Measurements from ENCODE around the gene FREM1.

The FREM1 gene

DNA sequence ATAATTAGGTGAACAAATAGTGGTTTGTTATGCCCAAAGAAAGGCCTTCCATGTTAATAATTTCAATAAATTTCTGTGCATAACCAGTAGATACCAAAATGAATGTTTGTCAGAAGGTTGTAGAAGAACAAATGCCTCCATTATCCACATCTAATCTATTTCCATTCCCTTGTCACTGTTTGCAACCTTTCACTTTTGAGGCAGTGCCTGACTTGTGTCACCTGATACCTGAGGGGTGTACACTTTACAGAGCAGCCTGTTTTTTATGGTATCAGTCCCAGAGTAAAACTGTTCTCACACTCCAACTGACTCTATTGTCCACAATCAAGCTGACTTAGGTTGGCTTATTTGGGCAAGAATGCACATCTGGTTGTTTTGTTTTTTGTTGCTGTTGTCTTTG lies 40.1 kb downstream of the FREM1 start:
- H3K4me1 ChIP-seq (ENCODE audit: control insufficient read depth, insufficient read depth, low read length) = no peaks in the 10 kb centered on the region
- no peak overlapping the region for H3K4me3 ChIP-seq (ENCODE audit: low read length in 2 of 2)
- no peaks in the 10 kb centered on the region for H3K36me3 ChIP-seq (ENCODE audit: control insufficient read depth in 2 of 2, insufficient read depth in 2 of 2, low read length in 2 of 2)
- H3K27me3 ChIP-seq (ENCODE audit: control insufficient read depth in 1 of 2, insufficient read depth in 2 of 2, low read length in 2 of 2) = no peaks in the 10 kb centered on the region
- H3K27ac ChIP-seq (ENCODE audit: low read length) = no peak overlapping the region
- no peaks in the 10 kb centered on the region for H3K9me3 ChIP-seq (ENCODE audit: control insufficient read depth in 2 of 2, low read length in 2 of 2)
- H3K9ac ChIP-seq (ENCODE audit: low read length in 2 of 2) = no peak overlapping the region

GRCh38 chr9:14869671-14870070 lies 40.6 kb downstream of the FREM1 start:
- Histone ChIP-seq H3K9ac (ENCODE audit: low read length in 2 of 2) (no peak overlapping the region), H3K27ac (ENCODE audit: low read length) (no peak overlapping the region), H3K4me3 (ENCODE audit: low read length in 2 of 2) (no peak overlapping the region)

DNA sequence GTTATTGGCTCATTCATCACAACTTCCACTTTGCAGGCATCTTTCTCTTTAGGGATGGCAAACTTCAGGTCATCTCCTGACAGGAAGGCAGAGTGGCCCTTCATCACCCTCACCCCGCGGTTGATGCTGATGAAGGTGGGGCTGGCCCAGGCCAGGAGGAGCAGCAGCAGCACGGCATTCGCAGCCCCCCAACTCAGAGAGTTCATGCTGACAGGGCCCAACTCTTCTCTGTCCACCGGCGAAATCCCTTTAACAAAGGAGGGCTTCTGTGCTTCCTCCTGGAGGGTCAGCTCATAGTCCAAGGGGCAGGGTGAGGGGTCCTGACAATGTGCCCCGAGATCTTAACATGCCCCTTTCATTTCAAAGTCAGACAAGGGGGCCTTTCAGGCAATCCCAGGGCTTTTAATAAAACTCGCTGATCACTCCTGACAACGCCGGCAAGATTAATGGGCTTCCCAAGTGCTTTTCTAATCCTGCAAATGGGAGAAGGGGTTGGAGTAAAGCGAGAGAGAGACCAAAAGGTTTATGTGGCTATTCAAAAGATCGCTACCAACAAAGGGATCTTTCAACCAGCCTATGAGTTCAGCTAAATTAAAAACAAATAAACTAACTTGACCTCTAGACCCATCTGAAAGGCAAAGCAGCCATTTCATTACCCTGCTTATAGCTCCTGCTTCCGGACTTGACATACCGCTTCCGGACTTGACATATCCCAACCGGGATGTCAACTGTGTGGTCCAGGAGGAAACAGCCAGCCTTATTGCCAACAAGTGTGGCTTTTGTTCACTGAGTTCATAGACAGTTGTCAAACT lies 41.2 kb downstream of the FREM1 start:
- H3K9me3 ChIP-seq (ENCODE audit: control insufficient read depth in 2 of 2, low read length in 2 of 2) = no peaks in the 10 kb centered on the region
- H3K4me3 ChIP-seq (ENCODE audit: low read length in 2 of 2) = no peak overlapping the region
- no peaks in the 10 kb centered on the region for H3K36me3 ChIP-seq (ENCODE audit: control insufficient read depth in 2 of 2, insufficient read depth in 2 of 2, low read length in 2 of 2)
- H3K27ac ChIP-seq (ENCODE audit: low read length) = no peak overlapping the region
- H3K27me3 ChIP-seq (ENCODE audit: control insufficient read depth in 1 of 2, insufficient read depth in 2 of 2, low read length in 2 of 2) = no peaks in the 10 kb centered on the region
- H3K9ac ChIP-seq (ENCODE audit: low read length in 2 of 2) = no peak overlapping the region
- H3K4me1 ChIP-seq (ENCODE audit: control insufficient read depth, insufficient read depth, low read length) = no peaks in the 10 kb centered on the region

More at GRCh38 chr9:14869671-14870070, 40.6 kb downstream of the FREM1 start:
- no peaks in the 10 kb centered on the region for H3K27me3 ChIP-seq (ENCODE audit: control insufficient read depth in 1 of 2, insufficient read depth in 2 of 2, low read length in 2 of 2)
- H3K36me3 ChIP-seq (ENCODE audit: control insufficient read depth in 2 of 2, insufficient read depth in 2 of 2, low read length in 2 of 2) = no peaks in the 10 kb centered on the region
- H3K9me3 ChIP-seq (ENCODE audit: control insufficient read depth in 2 of 2, low read length in 2 of 2) = no peaks in the 10 kb centered on the region
- no peaks in the 10 kb centered on the region for H3K4me1 ChIP-seq (ENCODE audit: control insufficient read depth, insufficient read depth, low read length)

- no peak overlapping the region for H3K4me3 ChIP-seq (ENCODE audit: low read length in 2 of 2)
- no peaks in the 10 kb centered on the region for H3K36me3 ChIP-seq (ENCODE audit: control insufficient read depth in 2 of 2, insufficient read depth in 2 of 2, low read length in 2 of 2)
- H3K9ac ChIP-seq (ENCODE audit: low read length in 2 of 2) = no peak overlapping the region
- H3K27me3 ChIP-seq (ENCODE audit: control insufficient read depth in 1 of 2, insufficient read depth in 2 of 2, low read length in 2 of 2) = no peaks in the 10 kb centered on the region
- H3K4me1 ChIP-seq (ENCODE audit: control insufficient read depth, insufficient read depth, low read length) = no peaks in the 10 kb centered on the region
- H3K27ac ChIP-seq (ENCODE audit: low read length) = no peak overlapping the region
- H3K9me3 ChIP-seq (ENCODE audit: control insufficient read depth in 2 of 2, low read length in 2 of 2) = no peaks in the 10 kb centered on the region
These were observed 41.8 kb downstream of the FREM1 start for GRCh38 chr9:14868418-14868771.

DNA sequence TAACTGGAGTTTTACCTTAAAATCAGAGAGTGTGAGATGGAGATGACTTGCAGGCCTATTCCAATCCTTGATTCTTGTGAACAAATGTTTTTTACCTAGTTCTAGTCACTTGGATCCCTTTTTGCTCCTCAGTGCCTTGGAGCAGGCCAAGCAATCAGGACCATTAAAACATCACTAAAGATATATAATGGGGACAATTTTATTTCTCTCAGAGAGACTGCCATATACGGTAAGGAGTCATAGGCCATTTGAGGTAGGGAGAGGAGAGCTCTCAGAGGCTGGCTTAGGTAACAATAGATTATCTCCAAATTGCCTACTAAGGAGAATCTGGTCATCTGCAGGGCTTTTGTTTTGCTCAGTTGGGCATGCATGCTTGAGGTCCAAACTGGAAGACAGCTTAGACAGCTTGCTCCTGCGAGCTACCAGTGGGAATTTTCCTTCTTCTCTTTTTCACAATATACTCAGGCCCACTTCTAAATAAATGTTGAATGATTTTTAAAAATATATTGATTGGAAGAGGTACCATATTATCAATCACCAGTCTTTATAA lies 44.0 kb downstream of the FREM1 start:
- Histone ChIP-seq H3K27me3 (ENCODE audit: control insufficient read depth in 1 of 2, insufficient read depth in 2 of 2, low read length in 2 of 2) (no peaks in the 10 kb centered on the region), H3K27ac (ENCODE audit: low read length) (no peak overlapping the region), H3K9me3 (ENCODE audit: control insufficient read depth in 2 of 2, low read length in 2 of 2) (no peaks in the 10 kb centered on the region), H3K4me1 (ENCODE audit: control insufficient read depth, insufficient read depth, low read length) (no peaks in the 10 kb centered on the region), H3K4me3 (ENCODE audit: low read length in 2 of 2) (no peak overlapping the region), H3K36me3 (ENCODE audit: control insufficient read depth in 2 of 2, insufficient read depth in 2 of 2, low read length in 2 of 2) (no peaks in the 10 kb centered on the region), H3K9ac (ENCODE audit: low read length in 2 of 2) (no peak overlapping the region)

DNA sequence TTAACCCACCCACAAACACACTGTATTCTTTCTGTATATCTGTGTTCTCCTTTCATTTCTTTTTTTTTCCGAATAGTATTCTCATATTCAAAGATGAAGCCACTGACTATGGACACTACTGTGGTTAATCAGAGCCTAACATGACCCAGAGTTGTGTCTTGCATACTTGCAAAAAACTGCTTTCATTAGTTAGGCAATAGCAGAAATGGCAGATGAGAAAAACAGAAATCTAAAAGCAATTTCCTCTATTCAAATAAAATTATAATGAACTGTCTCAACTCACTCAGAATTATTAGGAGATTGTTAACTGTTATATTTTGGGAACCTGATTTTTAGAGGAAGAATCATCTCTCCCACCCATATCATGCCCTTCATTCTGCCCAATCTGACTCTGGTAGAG lies 45.9 kb downstream of the FREM1 start:
- no peak overlapping the region for H3K9ac ChIP-seq (ENCODE audit: low read length in 2 of 2)
- H3K36me3 ChIP-seq (ENCODE audit: control insufficient read depth in 2 of 2, insufficient read depth in 2 of 2, low read length in 2 of 2) = no peaks in the 10 kb centered on the region
- H3K27me3 ChIP-seq (ENCODE audit: control insufficient read depth in 1 of 2, insufficient read depth in 2 of 2, low read length in 2 of 2) = no peaks in the 10 kb centered on the region
- H3K9me3 ChIP-seq (ENCODE audit: control insufficient read depth in 2 of 2, low read length in 2 of 2) = no peaks in the 10 kb centered on the region
- H3K27ac ChIP-seq (ENCODE audit: low read length) = no peak overlapping the region
- no peak overlapping the region for H3K4me3 ChIP-seq (ENCODE audit: low read length in 2 of 2)
- H3K4me1 ChIP-seq (ENCODE audit: control insufficient read depth, insufficient read depth, low read length) = no peaks in the 10 kb centered on the region

GRCh38 chr9:14863402-14863801 lies 46.8 kb downstream of the FREM1 start:
- H3K27ac ChIP-seq (ENCODE audit: low read length) = no peak overlapping the region

DNA sequence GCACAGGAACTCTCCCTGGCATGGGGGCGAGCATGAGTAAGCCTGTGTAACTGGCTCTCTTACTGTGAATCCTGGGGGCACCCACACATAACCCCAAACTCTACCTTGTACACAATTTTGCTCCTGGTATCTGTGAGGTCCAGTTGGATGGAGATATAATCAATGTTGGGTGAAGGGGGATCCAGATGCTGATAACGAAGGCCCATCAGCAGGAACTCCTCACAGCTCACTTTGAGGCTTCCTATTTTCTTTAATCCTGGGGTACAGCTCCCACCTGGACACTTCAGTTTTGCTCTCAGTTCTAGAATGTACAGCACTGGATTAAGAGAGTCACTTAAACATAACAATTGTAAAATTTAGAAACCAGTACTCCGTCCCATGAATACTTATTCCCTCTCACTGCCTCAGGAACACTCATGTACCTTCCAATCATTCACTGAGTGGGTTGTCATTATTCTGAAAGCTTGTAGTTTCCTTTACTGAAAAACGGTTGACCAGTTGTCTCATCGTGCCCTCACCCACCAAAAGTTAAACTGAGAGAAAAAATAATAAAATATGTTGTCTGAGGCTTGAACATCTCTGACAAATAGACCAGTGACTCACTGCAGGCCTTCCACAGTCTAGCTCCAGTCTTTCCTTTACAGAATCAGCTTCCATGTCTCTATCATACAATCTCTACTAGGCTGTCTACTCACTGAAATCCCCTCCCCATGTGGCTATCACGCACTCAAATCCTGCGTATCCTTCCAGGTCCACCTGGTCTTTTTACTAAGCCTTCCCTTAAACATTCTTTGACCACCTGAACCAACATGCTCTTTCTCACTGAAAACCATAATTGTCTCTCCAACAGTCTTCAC lies 52.6 kb downstream of the FREM1 start:
- H3K9me3 ChIP-seq (ENCODE audit: control insufficient read depth in 2 of 2, low read length in 2 of 2) = no peaks in the 10 kb centered on the region
- no peaks in the 10 kb centered on the region for H3K36me3 ChIP-seq (ENCODE audit: control insufficient read depth in 2 of 2, insufficient read depth in 2 of 2, low read length in 2 of 2)
- H3K9ac ChIP-seq (ENCODE audit: low read length in 2 of 2) = no peak overlapping the region
- no peaks in the 10 kb centered on the region for H3K27me3 ChIP-seq (ENCODE audit: control insufficient read depth in 1 of 2, insufficient read depth in 2 of 2, low read length in 2 of 2)
- H3K4me1 ChIP-seq (ENCODE audit: control insufficient read depth, insufficient read depth, low read length) = no peaks in the 10 kb centered on the region
- no peak overlapping the region for H3K27ac ChIP-seq (ENCODE audit: low read length)
- H3K4me3 ChIP-seq (ENCODE audit: low read length in 2 of 2) = no peak overlapping the region

More at GRCh38 chr9:14863402-14863801, 46.8 kb downstream of the FREM1 start:
- no peaks in the 10 kb centered on the region for H3K4me1 ChIP-seq (ENCODE audit: control insufficient read depth, insufficient read depth, low read length)
- H3K4me3 ChIP-seq (ENCODE audit: low read length in 2 of 2) = no peak overlapping the region
- no peaks in the 10 kb centered on the region for H3K27me3 ChIP-seq (ENCODE audit: control insufficient read depth in 1 of 2, insufficient read depth in 2 of 2, low read length in 2 of 2)
- H3K9ac ChIP-seq (ENCODE audit: low read length in 2 of 2) = no peak overlapping the region
- no peaks in the 10 kb centered on the region for H3K36me3 ChIP-seq (ENCODE audit: control insufficient read depth in 2 of 2, insufficient read depth in 2 of 2, low read length in 2 of 2)
- no peaks in the 10 kb centered on the region for H3K9me3 ChIP-seq (ENCODE audit: control insufficient read depth in 2 of 2, low read length in 2 of 2)

- no peaks in the 10 kb centered on the region for H3K27me3 ChIP-seq (ENCODE audit: control insufficient read depth in 1 of 2, insufficient read depth in 2 of 2, low read length in 2 of 2)
- H3K4me3 ChIP-seq (ENCODE audit: low read length in 2 of 2) = no peak overlapping the region
- no peaks in the 10 kb centered on the region for H3K4me1 ChIP-seq (ENCODE audit: control insufficient read depth, insufficient read depth, low read length)
- no peak overlapping the region for H3K27ac ChIP-seq (ENCODE audit: low read length)
- H3K36me3 ChIP-seq (ENCODE audit: control insufficient read depth in 2 of 2, insufficient read depth in 2 of 2, low read length in 2 of 2) = no peaks in the 10 kb centered on the region
- H3K9me3 ChIP-seq (ENCODE audit: control insufficient read depth in 2 of 2, low read length in 2 of 2) = no peaks in the 10 kb centered on the region
- no peak overlapping the region for H3K9ac ChIP-seq (ENCODE audit: low read length in 2 of 2)
These were observed 60.4 kb downstream of the FREM1 start for GRCh38 chr9:14849851-14850250.

- Histone ChIP-seq H3K27ac (ENCODE audit: low read length) (no peak overlapping the region), H3K9ac (ENCODE audit: low read length in 2 of 2) (no peak overlapping the region), H3K4me3 (ENCODE audit: low read length in 2 of 2) (no peak overlapping the region), H3K36me3 (ENCODE audit: control insufficient read depth in 2 of 2, insufficient read depth in 2 of 2, low read length in 2 of 2) (no peaks in the 10 kb centered on the region), H3K4me1 (ENCODE audit: control insufficient read depth, insufficient read depth, low read length) (no peaks in the 10 kb centered on the region), H3K9me3 (ENCODE audit: control insufficient read depth in 2 of 2, low read length in 2 of 2) (no peaks in the 10 kb centered on the region), H3K27me3 (ENCODE audit: control insufficient read depth in 1 of 2, insufficient read depth in 2 of 2, low read length in 2 of 2) (no peaks in the 10 kb centered on the region)
These were observed 60.9 kb downstream of the FREM1 start for GRCh38 chr9:14849296-14849695.

Measured in stomach smooth muscle (tissue), 2 donors.